GM12878 (cell line): ENCODE measurements around the gene CDKN2B-AS1. TPM values are rescaled to one million over a fixed set of nuclear protein-coding genes. Genes with fewer than 3 reads are reported as not detected.

Experiments
- ATAC-seq: fragments of 200-7000 bp; cut with Tn5 transposase; 3 replicates; pipeline ENCODE4 v1.9.1; 2020; ENCODE audit warnings: mild to moderate bottlenecking, moderate library complexity
- BruUV-seq: library from RNA; stranded (reverse); fragments of 400-500 nt; replicated peaks from 2 replicates; lab custom pipeline; 2021; lab: Mats Ljungman, UMichigan
- CTCF ChIA-PET: fragments of 300-600 bp; sonication (Branson Sonifier 250); formaldehyde crosslinking; extraction: SDS; loops from one replicate; lab custom pipeline; 2021; ENCODE audit warnings: inconsistent platforms; lab: Yijun Ruan, JAX
- POLR2A ChIA-PET: fragments of 350-600 bp; formaldehyde crosslinking; extraction: SDS; loops from one replicate; lab custom pipeline; 2021; ENCODE audit warnings: inconsistent platforms; lab: Charles Lee
- RAD21 ChIA-PET: fragments of 300-600 bp; sonication (Branson Sonifier 250); formaldehyde crosslinking; loops from one replicate; lab custom pipeline; 2023; ENCODE audit warnings: antibody characterized with exemption; ENCODE audit not compliant: unreplicated experiment; lab: Charles Lee
- SMC1A ChIA-PET: fragments of 300-600 bp; sonication (Branson Sonifier 250); formaldehyde crosslinking; loops from one replicate; lab custom pipeline; 2023; ENCODE audit not compliant: unreplicated experiment, uncharacterized antibody; lab: Charles Lee
- DNase-seq: peaks from one replicate; pipeline ENCODE4 v3.0.0-alpha.2; 2011; ENCODE audit warnings: low read depth, low spot score
- FAIRE-seq: peaks from 3 replicates; lab custom pipeline; 2011; peaks lifted over from hg19 to GRCh38; lab: Jason Lieb, UNC
- H2AFZ ChIP-seq: 2 replicates; pipeline ENCODE4 v1.6.0; 2011; ENCODE audit warnings: low read depth, low read length, control low read depth; ENCODE audit not compliant: control insufficient read depth
- H3K27ac ChIP-seq: 2 replicates; pipeline ENCODE4 v1.5.1; 2011; ENCODE audit warnings: control low read depth; ENCODE audit not compliant: control insufficient read depth, insufficient read depth
- H3K27me3 ChIP-seq, 2 experiments: replicated peaks in 1 of 2; 2 replicates each; pipeline versions ENCODE4 v1.6.0 to v1.6.1; 2011; ENCODE audit warnings: low read length in 1 of 2; ENCODE audit not compliant: control insufficient read depth in 2 of 2, insufficient read depth in 2 of 2
- H3K36me3 ChIP-seq, 2 experiments: 2 replicates each; pipeline ENCODE4 v1.5.1; 2011; ENCODE audit warnings: low read length in 1 of 2; ENCODE audit not compliant: control insufficient read depth in 2 of 2, insufficient read depth in 2 of 2
- H3K4me1 ChIP-seq: 2 replicates; pipeline ENCODE4 v1.6.1; 2011; ENCODE audit warnings: mild to moderate bottlenecking, low read length, moderate library complexity, mixed read lengths; ENCODE audit not compliant: control insufficient read depth, insufficient read depth
- H3K4me2 ChIP-seq: 2 replicates; pipeline ENCODE4 v1.6.0; 2011; ENCODE audit warnings: control low read depth; ENCODE audit not compliant: control insufficient read depth, insufficient read depth
- H3K4me3 ChIP-seq: fragments of 200-600 bp; sonication (generic); 2 replicates; pipeline ENCODE4 v1.5.1; 2016
- H3K79me2 ChIP-seq: 2 replicates; pipeline ENCODE4 v1.6.0; 2011; ENCODE audit warnings: low read length; ENCODE audit not compliant: control insufficient read depth, insufficient read depth
- H3K9ac ChIP-seq: 2 replicates; pipeline ENCODE4 v1.8.0; 2011; ENCODE audit warnings: low read length, control low read depth, mixed read lengths; ENCODE audit not compliant: control insufficient read depth, insufficient read depth
- H3K9me3 ChIP-seq: replicated peaks from 3 replicates; pipeline ENCODE4 v1.5.1; 2011; ENCODE audit warnings: mild to moderate bottlenecking, low read length; ENCODE audit not compliant: control insufficient read depth, insufficient read depth
- H4K20me1 ChIP-seq: 2 replicates; pipeline ENCODE4 v1.6.0; 2011; ENCODE audit not compliant: control insufficient read depth, insufficient read depth
- EED ChIP-seq: sonication (generic); IDR thresholded peaks from 2 replicates; pipeline ENCODE4 v1.6.1; 2016; ENCODE audit warnings: antibody characterized with exemption, low read depth
- KLF5 ChIP-seq: fragments of 450-650 bp; IDR thresholded peaks from 2 replicates; pipeline ENCODE4 v1.6.1; 2014; ENCODE audit warnings: mild to moderate bottlenecking; ENCODE audit not compliant: partially characterized antibody
- NR2F1 ChIP-seq: fragments of 450-650 bp; conservative IDR thresholded peaks from 2 replicates; pipeline ENCODE4 v1.6.1; 2017; ENCODE audit warnings: mild to moderate bottlenecking
- PAX5 ChIP-seq: IDR thresholded peaks from 2 replicates; pipeline ENCODE4 v1.6.1; 2011; ENCODE audit warnings: low read depth, low read length, borderline replicate concordance
- POLR2AphosphoS2 ChIP-seq: IDR thresholded peaks from 2 replicates; pipeline ENCODE4 v1.6.1; 2011; ENCODE audit warnings: low read depth, mild to moderate bottlenecking, low read length, improper control_type of control experiment, moderate library complexity
- STAT1 ChIP-seq: fragments of 450-650 bp; conservative IDR thresholded peaks from 2 replicates; pipeline ENCODE4 v1.6.1; 2014; ENCODE audit warnings: antibody characterized with exemption, mild to moderate bottlenecking
- TAF1 ChIP-seq: IDR thresholded peaks from 2 replicates; pipeline ENCODE4 v1.6.1; 2011; ENCODE audit warnings: mild to moderate bottlenecking, low read depth, low read length, borderline replicate concordance
- ZNF24 ChIP-seq: fragments of 450-650 bp; IDR thresholded peaks from 2 replicates; pipeline ENCODE4 v1.6.1; 2017; ENCODE audit warnings: antibody characterized with exemption, mild to moderate bottlenecking
- WGBS: methylation state at CpG from one replicate; pipeline ENCODE4 v1.1.6; 2016; ENCODE audit warnings: low lambda C conversion rate; ENCODE audit not compliant: insufficient replicate concordance, insufficient coverage; ENCODE audit errors: missing lambda C conversion rate; 5-methylcytosine and 5-hydroxymethylcytosine counted together
- in situ Hi-C: fragments of 300-500 bp; cut with MboI; formaldehyde crosslinking; loops from 9 replicates; pipeline ENCODE4 v1.14.3; 2018; ENCODE audit warnings: mixed read lengths
- intact Hi-C: fragments of 100-400 bp; cut with micrococcal nuclease; formaldehyde crosslinking; loops from one replicate; pipeline ENCODE4 v1.14.2; 2022; ENCODE audit not compliant: unreplicated experiment
- polyA plus RNA-seq, 11 experiments: library from polyadenylated mRNA; depleted of rRNA in 4 of 11; unstranded in 6 of 11; stranded (reverse) in 5 of 11; fragments of >200 nt; fragmentation: Nextera tagmentation in 4 of 11; fragmentation: Illumina TruSeq in 1 of 11; extraction: Ambion mirVana in 4 of 11; extraction: Trizol in 1 of 11; gene quantifications; 1 replicate in 1 of 11; 2 replicates in 10 of 11; pipeline versions ENCODE4 v1.2.1 to v1.2.3, GENCODE V29; 2011 to 2016; ENCODE audit warnings: inconsistent platforms in 2 of 11, missing spikeins in 2 of 11, low read depth in 1 of 11
- total RNA-seq, 4 experiments: library from RNA; depleted of rRNA in 3 of 4; stranded (reverse); fragments of >200 nt in 3 of 4; fragmentation: Illumina TruSeq in 1 of 4; extraction: Trizol in 1 of 4; gene quantifications; 2 replicates each; pipeline versions ENCODE4 v1.2.1 to v1.2.3, GENCODE V29; 2013 to 2021
- TF ChIP-seq, protein P1 (sequence below): IDR thresholded peaks from 2 replicates; pipeline ENCODE4 v1.6.1; 2012; ENCODE audit warnings: low read depth, low read length, improper control_type of control experiment
- TF ChIP-seq, protein P2 (sequence below): fragments of 450-650 bp; IDR thresholded peaks from 2 replicates; pipeline ENCODE4 v1.6.1; 2018; ENCODE audit warnings: borderline replicate concordance, mild to moderate bottlenecking; ENCODE audit not compliant: partially characterized antibody

CDKN2B-AS1 gene
- total and polyA plus RNA-seq, 10 of the 15 experiments (the other 5 are each of a cell fraction or from before 2014, with no cell fraction given) = 0.22 to 2.2 (median 1.0) TPM; not detected in 1

DNA sequence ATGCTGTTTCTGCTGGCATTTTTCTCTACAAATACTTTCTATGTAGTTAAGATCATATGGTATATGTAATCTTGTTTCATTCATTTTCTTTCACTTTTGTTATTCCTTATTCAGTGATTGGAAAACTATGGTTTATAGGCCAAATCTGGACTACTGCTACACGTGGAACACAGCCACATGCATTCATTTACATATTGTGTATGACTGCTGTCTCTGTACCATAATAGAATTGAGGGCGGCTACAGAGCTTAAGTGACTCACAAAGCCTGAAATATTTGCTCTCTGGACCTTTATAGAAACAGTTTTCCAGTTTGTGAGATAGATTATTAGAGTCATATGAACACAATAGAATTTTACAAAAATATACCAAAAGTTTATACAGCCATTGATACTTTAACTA is 148.1 kb downstream of the CDKN2B-AS1 start:
- Histone ChIP-seq H3K4me2 (no peak overlapping the region), H3K9me3 (no peaks in the 10 kb centered on the region), H3K4me1 (no peaks in the 10 kb centered on the region), H3K36me3 (no peaks in the 10 kb centered on the region), H2AFZ (no peak overlapping the region), H3K79me2 (no peaks in the 10 kb centered on the region), H4K20me1 (no peaks in the 10 kb centered on the region), H3K27me3 (peaks cover 0 to 1% of the 10 kb centered on the region in 2 experiments; a peak in 1 of 4 replicates), H3K4me3 (no peak overlapping the region), H3K27ac (no peak overlapping the region), H3K9ac (no peak overlapping the region)
- no peak for FAIRE-seq
- ATAC-seq = no peak
- intact Hi-C loops (no loop called here), in situ Hi-C loops (no loop called here)
- ChIA-PET SMC1A (no interaction called here), POLR2A (no interaction called here), RAD21 (no interaction called here), CTCF (no interaction called here)
- DNase-seq = no peak
- TF ChIP-seq, protein P1, sequence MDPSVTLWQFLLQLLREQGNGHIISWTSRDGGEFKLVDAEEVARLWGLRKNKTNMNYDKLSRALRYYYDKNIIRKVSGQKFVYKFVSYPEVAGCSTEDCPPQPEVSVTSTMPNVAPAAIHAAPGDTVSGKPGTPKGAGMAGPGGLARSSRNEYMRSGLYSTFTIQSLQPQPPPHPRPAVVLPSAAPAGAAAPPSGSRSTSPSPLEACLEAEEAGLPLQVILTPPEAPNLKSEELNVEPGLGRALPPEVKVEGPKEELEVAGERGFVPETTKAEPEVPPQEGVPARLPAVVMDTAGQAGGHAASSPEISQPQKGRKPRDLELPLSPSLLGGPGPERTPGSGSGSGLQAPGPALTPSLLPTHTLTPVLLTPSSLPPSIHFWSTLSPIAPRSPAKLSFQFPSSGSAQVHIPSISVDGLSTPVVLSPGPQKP = no peak
- TF ChIP-seq NR2F1 (no peak), PAX5 (no peak), KLF5 (no peak), ZNF24 (no peak), TAF1 (no peak), STAT1 (no peak), POLR2AphosphoS2 (no peak), EED (no peak)
- TF ChIP-seq, protein P2, sequence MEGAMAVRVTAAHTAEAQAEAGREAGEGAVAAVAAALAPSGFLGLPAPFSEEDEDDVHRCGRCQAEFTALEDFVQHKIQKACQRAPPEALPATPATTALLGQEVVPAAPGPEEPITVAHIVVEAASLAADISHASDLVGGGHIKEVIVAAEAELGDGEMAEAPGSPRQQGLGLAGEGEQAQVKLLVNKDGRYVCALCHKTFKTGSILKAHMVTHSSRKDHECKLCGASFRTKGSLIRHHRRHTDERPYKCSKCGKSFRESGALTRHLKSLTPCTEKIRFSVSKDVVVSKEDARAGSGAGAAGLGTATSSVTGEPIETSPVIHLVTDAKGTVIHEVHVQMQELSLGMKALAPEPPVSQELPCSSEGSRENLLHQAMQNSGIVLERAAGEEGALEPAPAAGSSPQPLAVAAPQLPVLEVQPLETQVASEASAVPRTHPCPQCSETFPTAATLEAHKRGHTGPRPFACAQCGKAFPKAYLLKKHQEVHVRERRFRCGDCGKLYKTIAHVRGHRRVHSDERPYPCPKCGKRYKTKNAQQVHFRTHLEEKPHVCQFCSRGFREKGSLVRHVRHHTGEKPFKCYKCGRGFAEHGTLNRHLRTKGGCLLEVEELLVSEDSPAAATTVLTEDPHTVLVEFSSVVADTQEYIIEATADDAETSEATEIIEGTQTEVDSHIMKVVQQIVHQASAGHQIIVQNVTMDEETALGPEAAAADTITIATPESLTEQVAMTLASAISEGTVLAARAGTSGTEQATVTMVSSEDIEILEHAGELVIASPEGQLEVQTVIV = no peak
- BruUV-seq = no TSS peak
- WGBS = 2% methylated on average over 2 of the region's 2 CpGs
